ENCODE results near the gene GFRA1. TPM values are rescaled to one million over a fixed set of nuclear protein-coding genes. Genes with fewer than 3 reads are reported as not detected.

The GFRA1 gene
- total RNA-seq, 1 donor from 2014 or later: 4.2 TPM

- no peak overlapping the region for H3K4me3 Mint-ChIP-seq (ENCODE audit: unreplicated experiment)
- H3K9me3 Mint-ChIP-seq (ENCODE audit: unreplicated experiment): no peaks in the 10 kb centered on the region
- DNase-seq (ENCODE audit: low spot score): no peak
- no peaks in the 10 kb centered on the region for H3K27me3 Mint-ChIP-seq (ENCODE audit: unreplicated experiment)
- no peaks in the 10 kb centered on the region for H3K36me3 Mint-ChIP-seq (ENCODE audit: low read depth, unreplicated experiment)
- TF ChIP-seq CTCF (IDR thresholded peaks at IDR 0.05; ENCODE audit: unreplicated experiment): no peak
- no peaks in the 10 kb centered on the region for H3K4me1 Mint-ChIP-seq (ENCODE audit: unreplicated experiment)
- no peak overlapping the region for H3K27ac Mint-ChIP-seq (ENCODE audit: unreplicated experiment)
These were observed 265.6 kb downstream of the GFRA1 start for GRCh38 chr10:116007256-116007891.

Other genes starting within 250 kb of the GFRA1 start
- gene CCDC172, start 51.2 kb upstream of the GFRA1 start, total RNA-seq (ENCODE audit: unreplicated experiment): not detected
- not detected for gene PNLIPRP3, start 154.6 kb upstream of the GFRA1 start, total RNA-seq (ENCODE audit: unreplicated experiment)

All from endothelial cell (in vitro differentiated cells).